OCI-M2 (cell line): Measurements from ENCODE around the gene PHGDH.
"Not testable (repeated sequence)": the region's sequence is repeated elsewhere in the genome, so short reads cannot be mapped to it uniquely, and the experiment has no call there.

Experiments
- DNase-seq: peaks from one replicate; lab custom pipeline; 2025; ENCODE audit not compliant: unreplicated experiment; lab: John Stamatoyannopoulos, UW

PHGDH gene

DNA sequence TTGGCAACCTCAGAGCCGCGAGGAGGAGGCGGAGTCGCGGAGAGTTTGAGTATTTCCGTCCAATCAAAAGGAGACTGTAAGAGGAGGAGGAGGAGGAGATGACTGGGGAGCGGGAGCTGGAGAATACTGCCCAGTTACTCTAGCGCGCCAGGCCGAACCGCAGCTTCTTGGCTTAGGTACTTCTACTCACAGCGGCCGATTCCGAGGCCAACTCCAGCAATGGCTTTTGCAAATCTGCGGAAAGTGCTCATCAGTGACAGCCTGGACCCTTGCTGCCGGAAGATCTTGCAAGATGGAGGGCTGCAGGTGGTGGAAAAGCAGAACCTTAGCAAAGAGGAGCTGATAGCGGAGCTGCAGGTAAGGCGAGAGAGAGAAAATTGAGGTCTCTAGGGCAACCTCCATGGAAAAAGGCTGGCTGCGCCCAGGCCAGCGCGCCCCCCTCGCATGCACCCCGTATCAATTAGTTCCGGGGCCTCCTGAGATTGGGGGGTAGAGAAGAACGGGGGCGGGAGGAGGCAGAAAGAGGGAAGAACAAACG, at the start of gene PHGDH:
Gene PHGDH (plus strand): TSS at position 131 of the 538 bp plus-strand sequence. CDS start 89 bp downstream, at position 220.
- no peak for DNase-seq

DNA sequence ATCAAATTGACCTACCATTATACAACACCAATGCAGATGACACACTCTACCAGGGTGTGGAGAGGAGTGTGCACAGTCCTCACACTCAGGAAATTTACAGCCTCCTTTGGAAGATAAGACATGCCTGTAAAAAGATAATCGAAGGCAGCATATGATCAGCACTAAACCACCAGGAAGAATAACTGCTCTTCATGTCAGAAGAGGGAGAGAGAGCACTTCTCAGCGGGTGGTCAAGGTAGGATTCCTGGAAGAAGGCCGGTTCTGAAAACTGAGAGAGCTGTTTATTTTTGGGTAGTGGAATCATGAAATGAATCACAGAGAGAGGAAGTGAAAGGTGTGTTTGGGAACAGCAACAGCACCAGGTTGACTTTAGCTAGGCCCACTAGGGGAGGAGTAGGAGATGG, 49.7 kb upstream of the PHGDH start:
- DNase-seq = no peak

- no peak for DNase-seq
Measured at GRCh38 chr1:119664067-119664466, 47.7 kb upstream of the PHGDH start.

- DNase-seq = no peak
Measured at GRCh38 chr1:119667173-119667572, 44.6 kb upstream of the PHGDH start.

DNA sequence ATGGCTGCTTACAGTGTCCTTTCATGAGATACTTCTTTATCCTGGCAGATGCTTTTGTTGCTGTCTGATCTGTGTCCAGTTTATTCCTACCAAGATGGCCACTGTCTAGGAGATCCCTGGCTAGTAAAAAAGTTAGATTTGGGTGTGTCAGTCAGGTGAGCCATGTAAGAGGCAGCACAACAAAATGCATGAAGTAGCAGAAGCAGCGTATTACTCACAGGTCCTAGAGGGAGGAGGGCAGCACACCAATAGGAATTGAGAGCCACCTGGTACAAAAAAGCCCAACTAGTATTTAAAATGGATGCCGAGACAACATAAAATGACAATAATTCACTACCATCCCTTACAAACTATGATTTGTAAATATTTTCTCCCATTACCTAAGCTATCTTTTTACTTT, 40.8 kb upstream of the PHGDH start:
- no peak for DNase-seq

DNA sequence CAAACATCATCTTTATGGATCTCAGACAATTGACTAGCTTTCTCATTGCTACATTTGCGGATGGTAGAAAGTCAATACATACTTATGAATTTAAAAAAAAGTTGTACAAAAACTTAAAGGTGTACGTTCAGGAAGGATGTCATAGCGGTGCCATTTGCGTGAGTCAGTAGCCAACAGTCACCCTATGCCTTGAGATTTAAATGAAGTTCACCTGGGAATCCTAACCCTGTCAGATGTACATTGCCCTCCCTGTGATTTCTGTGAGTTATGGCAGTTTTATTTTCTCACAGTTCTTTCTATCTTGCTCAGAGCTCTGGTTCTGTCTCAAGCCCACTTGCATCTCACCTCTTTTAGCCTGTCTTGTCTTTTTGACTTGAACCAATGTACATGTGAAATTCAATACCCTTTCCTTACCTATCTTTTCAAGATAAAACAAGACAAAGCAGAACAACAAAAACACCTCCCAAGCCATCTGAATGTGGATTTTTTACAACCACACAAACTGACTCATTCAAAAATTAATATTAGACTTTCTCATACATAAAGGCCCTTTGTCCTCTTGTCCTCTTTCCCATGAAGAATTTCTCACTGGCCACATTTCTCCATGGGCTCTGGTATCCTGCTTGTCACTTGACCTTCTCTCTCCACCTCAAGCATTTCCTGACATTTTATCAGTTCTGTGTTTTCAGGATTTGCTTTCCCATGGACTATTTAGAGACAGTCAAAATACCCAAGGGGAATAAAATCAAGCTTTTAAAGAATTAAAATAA, 38.4 kb upstream of the PHGDH start:
- no peak for DNase-seq

DNA sequence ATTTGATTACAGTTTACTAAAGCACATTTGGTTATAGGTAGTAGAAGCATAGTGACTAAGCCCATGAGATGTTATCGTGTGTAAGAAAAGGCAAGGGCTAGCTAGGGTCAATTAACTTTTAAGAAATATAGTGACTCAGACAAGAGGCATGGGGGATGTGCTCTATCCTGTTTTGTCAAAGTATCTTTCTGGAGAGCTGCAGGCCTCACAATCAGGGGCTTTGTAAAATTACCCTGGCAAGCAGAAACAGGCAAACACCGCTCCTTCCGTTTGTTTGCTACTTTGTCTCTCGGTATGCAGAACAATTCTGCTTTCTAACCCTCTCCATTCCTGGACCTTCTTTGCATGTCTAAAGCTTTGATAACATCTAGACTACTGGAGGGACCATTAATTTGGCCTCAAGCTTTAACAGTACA, 37.6 kb upstream of the PHGDH start:
- DNase-seq = no peak

GRCh38 chr1:119674835-119675289, 36.9 kb upstream of the PHGDH start:
- peak; percentile 24 for DNase-seq

GRCh38 chr1:119675349-119676345, 36.1 kb upstream of the PHGDH start:
- DNase-seq = peak; percentile 73

- no peak for DNase-seq
Measured at GRCh38 chr1:119676571-119677206, 35.0 kb upstream of the PHGDH start.

DNA sequence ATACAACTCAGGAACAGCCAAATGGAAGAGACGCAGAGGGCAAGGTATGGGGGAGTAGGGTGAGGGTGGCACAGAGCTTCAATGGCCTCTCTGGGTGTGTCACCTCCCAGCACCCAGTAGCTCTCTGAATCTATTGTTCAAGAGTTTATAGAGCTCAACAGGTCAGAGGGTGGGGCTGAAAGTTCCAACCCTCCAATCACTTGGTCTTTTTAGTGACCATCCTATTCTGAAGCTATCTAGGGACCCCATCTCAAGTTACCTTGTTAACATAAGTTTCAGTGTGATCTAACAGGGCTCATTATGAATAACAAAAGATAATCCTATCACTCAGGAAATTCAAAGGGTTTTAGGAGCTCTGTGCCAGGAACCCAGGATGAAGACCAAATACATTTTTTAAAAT, 32.5 kb upstream of the PHGDH start:
- DNase-seq = no peak

- no peak for DNase-seq
Measured at GRCh38 chr1:119680193-119680592, 31.5 kb upstream of the PHGDH start.

DNA sequence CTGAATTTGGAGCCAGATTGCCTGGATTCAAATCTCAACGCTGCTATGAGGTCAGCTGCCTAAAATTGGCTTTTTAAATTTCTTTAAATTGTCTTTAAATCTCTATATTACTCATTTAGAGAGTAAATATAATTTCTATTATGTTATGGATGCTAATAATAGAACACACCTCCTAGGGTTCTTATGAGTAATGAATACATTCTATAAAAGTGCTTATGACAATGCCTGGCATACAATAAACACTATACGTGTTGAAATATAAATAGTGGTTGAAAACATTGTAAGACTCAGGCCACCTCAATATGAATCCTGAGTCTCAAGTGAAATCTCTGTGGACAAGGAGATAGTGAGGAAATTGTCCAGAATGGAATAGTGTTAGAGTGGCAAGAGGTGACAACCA, 31.0 kb upstream of the PHGDH start:
- no peak for DNase-seq

DNA sequence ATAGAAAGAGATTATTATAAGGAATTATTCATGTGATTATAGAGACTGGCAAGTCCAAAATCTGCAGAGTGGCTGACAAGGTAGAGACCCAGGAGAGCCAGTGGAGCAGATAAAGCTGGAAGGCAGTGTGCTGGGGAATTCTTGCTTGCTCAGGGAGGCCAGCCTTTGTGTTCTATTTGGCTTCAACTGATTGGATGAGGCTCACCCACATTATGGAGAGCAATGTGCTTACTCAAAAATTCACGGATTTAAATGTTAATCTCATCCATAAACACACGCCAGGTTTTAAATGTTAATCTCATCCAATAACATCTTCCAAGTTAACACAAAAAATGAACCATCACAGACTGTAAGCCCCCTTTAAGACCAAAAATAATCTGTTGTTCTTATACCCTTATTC, 30.2 kb upstream of the PHGDH start:
- no peak for DNase-seq

- DNase-seq = no peak
Measured at GRCh38 chr1:119682141-119682540, 29.6 kb upstream of the PHGDH start.

- no peak for DNase-seq
Measured at GRCh38 chr1:119683893-119684292, 27.8 kb upstream of the PHGDH start.

GRCh38 chr1:119686661-119687060, 25.1 kb upstream of the PHGDH start:
- DNase-seq = no peak

DNA sequence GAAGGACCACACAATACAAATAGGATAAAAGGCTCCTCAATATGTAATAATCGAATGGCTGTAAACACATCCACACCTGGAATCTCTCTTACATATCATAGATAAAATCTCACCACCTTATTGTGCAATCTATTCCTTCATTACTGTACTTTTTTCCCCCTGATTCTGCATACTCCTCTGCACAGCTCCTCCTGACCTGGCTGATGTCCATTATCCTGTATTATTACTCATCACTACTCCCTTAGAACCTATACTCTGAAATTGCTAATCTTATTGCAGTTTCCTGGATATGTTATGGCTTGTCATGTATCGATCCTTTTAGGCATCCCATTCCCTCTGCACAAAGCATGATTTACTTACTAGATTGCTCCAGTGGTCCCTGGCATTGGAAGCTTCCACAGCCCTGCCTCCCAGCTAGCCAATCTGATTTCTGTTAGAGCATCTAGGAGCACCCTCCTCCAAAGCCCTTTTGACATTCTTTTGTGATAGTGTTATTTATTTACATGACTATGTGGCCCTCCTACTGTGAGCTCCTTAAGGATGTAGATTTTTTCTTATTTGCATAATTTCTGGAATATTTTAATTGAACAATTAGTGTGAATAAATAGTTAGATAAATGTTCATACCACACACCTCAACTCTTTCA, 24.2 kb upstream of the PHGDH start:
- DNase-seq = no peak

DNA sequence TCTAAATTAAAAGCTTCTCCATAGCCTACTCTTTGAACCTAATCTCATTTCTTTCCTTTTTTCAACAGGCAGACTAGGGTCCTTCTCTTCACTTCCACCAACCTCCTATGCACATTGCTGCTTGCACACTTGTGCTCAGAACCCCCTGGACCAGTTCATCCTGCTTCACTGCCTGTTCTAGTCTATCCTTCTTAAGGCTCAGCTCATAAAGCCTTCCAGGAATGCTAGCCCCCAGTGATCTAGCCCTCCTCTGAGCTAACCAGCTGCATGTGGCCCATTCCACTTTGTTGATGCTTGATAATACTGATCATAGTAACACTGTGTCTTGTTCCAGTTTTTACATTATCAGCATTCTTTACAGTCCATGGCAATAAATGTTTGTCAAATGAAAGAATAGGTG, 22.9 kb upstream of the PHGDH start:
- no peak for DNase-seq

GRCh38 chr1:119689511-119689910, 22.2 kb upstream of the PHGDH start:
- no peak for DNase-seq

DNA sequence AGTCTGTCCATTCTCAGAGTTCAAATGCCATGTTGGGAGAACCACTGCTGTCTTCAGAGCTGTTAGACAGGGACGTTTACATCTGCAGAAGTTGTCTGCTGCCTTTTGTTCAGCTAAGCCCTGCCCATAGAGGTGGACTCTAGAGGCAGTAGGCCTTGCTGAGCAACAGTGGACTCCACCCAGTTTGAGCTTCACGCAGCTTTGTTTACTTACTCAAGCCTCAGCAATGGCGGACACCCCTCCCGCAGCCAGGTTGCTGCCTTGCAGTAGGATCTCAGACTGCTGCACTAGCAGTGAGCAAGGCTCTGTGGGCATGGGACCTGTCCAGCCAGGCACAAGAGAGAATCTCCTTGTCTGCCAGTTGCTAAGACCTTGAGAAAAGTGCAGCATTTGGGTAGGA, 14.9 kb upstream of the PHGDH start:
- not testable (repeated sequence) for DNase-seq
